HG02798 (cell line): ENCODE data around the gene RBM4.

Experiments used
- ATAC-seq: cut with Tn5 transposase; IDR thresholded peaks from one replicate; pipeline ENCODE4 v1.9.1; 2021; ENCODE audit warnings: mild to moderate bottlenecking; ENCODE audit not compliant: unreplicated experiment, poor library complexity

The RBM4 gene

DNA sequence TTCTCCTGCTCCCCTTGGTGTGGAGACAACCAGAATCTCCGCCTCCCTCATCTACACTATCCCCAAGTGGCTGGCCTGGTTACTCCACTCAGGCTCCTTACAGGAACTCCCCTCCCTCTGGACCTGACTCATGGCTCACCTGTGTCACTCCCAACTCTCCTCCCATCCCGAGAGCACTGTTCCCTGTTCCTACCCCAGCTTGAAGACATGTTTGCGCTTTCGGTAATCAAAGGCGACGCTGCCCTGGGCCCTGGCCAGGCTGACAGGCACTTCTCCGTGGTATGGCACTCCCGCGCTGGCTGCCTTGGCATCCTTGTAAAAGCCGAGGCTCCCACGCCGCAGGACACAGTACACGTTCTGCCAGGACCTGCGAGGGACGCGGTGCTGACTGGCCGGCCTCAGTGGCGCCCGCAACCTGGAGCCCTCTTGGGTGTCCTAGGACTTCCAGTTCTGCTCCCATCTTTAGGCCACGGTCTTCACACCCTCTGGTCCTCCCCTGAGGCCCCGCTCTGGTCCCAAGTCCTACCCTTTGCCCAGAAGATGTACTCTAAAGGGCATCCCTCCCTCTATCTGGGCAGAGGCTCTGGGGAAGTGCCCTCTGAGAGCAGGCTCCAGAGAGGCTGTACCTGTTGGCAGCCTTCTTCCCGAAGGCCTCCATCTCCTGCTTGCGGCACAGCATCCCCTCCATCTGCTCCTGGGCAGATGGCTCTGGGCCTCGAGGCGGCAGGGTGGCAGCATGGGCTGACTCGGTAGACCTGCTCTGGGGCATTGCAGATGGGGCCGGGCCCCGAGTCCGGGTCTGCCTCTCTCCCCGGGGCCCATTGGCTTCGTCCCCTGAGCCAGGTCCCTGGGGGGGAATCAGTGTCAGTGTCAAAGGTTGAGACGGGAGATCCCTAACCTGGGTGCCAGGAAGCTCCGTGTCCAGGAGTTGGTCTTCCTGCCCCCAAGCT lies 48.6 kb downstream of the RBM4 start:
- ATAC-seq: no peak

DNA sequence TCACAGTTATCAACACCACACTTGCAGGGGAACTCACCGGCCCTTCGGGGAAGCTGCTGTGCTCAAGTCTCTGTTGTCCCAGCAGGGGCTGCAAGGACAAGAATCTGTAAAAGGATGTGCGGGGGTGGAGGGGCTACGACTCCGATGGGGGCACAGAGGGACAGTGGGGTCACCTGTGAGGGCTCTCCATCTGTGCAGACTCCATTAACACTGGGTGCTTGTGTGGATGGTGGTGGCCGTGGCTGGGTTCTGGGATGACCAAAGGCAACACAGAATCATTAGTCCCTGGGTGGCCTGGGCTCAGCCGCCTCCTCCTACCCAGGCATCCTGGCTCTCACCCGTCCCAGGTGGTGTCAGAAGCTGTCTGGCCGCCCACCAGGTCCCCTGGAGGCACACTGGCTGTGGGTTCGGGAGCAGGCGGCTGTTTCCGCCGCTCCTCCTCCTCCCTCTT lies 49.4 kb downstream of the RBM4 start:
- ATAC-seq: no peak

DNA sequence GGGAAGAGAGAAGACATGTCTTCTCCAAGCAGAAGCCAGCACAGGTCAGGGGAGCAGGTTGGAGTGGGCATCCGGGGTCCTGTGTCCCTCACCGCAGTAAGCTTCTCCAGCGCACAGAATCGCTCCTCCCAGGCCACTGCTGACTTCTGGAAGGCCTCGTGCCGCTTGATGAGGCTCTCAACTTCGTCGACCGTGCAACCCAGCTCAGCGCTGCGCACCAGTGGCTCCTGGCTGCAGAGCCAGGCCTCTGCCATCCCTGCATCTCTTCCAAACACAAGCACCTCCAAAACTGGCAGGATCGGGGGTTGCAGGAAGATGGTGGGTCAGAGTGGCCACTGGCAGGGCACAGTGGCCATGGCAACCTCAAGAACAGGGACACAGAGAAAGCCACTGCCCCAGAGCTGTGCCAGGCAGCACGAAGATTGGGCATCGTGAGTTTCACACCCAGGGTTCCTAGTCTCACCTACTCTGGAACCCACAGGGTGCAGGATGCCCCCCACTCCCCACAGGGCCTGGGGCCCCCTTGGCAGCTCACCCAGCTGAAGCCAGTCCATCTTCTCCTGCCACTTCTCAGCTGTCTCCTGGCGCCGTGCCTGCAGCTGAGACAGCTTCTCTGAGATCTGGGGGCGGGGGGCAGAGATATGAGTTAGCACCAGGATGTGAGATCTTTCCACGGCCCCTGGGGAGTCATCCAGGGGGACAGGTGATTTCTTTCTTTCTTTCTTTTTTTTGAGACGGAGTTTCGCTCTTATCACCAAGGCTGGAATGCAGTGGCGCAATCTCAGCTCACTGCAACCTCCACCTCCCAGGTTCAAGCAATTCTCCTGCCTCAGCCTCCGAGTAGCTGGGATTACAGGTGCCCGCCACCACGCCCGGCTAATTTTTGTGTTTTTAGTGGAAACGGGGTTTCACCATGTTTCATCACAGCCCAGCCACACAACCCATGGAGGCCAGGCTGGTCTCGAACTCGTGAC lies 50.3 kb downstream of the RBM4 start:
- no peak for ATAC-seq

DNA sequence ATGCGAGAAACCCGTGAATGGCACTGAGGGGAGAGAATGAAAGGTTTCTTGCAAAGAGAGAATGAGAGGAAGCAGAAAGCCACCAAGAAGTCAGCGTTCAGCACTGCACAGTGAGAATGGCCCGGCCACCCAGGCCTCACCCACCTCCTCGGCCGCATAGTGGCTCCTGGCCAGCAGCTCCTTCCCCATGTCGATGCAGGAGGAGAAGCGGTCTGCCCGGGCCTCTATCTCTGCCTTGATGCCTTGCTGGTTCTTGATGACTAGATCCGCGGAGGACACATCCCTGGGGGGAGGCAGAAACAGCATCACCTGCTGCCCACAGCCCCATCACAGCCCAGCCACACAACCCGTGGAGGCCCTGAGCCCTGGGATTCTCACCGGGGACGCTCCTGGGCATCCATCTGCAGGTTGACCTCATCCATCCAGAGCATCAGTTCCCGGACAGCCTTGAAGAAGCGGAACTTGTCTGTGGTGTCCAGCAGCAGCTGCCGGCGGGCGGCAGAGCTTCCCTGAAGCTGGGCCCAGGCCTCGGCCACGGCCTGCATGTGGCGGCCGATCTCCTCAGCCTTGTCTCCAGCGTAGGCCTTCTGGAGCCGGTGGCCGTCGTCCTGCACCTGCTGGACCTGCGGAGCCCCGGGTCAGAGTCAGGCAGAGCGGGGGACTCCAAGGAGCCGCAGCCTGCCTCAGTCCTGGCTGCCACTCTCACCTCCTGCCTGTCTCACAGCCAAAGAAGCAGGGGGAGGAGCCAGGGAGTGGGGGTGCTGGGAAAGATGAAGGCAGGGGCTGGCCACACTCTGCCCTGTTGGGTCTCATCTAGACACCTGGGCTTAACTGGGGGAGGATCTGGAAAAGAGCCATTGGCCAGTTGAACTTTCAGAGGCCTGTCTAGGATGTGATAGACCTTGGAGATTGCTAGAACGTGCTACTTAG lies 51.4 kb downstream of the RBM4 start:
- no peak for ATAC-seq

DNA sequence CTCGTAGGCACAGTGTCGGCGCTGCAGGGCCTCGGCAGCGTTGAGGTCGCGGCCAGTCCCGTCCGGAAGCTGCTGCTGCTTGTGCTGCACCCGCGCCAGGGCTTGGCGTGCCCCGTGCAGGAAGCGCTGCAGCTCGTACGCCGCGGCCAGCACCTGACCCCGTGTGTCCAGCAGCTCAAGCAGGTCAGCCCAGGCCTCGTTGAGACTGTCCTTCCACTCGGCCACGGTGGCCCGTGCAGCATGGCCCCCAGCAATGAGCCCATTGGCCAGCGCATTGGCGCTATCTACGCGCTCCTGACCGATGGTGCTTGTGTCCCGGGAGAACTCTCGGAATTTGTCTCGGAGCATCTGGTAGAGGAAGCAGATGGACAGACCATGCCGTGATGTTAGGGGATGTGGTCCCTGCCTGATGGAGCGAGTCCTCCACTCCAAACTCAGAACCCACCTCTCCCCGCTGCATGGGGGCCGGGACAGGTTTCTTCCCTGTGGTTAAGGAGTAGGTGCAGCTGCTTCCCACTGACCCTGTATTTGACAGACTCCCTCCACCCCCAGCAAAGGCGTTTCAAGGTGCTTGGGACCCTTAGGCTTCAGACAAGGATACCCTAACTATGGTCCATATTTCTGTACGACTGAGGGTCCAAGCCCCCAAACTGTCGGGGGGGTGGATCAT lies 52.9 kb downstream of the RBM4 start:
- no peak for ATAC-seq

DNA sequence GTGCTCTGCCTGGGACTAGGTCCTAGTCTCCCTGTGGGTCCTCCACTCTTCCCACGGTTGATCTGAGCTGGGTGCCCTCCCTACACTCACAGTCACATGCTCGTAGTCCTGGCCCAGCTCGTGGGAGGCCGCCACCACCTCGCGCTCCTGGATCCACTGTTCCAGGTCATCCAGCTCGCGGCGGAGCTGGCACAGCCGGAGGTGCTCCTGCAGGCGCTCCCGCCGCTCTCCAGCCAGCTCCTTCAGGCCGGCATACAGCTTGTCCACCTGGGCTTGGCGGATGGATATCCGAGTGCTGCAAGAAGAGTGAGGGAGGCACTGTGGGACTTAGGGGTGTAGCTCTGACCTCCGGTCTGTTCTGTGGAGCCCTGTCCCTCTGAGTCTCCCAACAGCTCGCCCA lies 53.9 kb downstream of the RBM4 start:
- ATAC-seq: no peak

DNA sequence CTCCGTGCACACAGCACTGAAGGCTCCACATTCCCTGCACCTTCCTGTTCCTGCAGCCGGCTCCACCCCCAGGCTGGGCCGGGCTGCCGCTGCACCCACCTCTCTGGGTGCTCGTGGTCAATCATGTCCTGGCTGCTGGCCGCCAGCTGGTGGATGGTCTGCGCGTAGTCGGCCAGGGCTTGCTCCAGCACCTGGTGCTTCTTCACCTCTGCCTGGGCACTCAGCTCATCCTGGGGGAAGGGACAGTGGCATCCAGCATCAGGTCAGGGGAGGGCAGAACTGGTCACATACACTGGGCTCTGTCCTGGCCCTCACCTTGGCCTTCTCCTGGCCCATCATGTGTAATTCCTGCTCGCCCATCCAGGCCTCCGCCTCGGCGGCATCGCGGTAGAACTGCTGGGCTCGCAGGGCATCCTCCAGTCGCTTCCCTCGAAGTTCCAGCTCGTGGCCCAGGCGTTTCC lies 54.4 kb downstream of the RBM4 start:
- ATAC-seq: no peak

DNA sequence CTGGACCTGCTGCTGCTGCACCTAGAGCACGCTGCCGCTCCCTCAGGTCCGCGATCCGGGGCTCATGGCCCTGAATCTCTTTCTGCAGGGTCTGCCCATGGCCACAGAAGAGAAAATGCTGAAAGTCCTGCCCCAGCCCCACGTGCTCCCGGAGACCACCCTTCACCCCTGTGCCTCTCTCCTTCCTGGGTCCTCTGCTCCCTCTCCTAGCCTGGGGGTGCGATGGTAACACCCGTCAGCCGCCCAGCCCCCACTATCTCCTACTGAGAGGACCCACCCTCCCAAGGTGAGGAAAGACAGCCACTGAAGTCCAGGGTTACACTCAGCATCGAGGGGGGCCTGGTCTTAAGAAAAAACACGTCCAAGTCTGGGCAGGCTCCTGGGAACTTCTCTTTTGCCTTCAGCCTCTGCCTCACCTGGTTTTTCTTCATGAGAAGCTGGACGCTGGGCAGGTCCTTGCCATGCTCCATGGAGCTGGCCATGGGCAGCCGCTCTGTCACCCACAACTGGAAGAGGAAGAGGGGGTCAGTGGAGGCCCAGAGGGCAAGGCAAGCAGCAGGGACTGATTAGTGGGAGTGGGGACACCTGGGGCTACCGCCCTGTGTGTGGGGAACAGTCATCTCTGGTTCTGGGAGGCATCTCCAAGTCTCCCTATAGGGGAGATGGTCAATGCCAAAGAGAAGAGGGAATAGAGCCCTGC lies 55.0 kb downstream of the RBM4 start:
- no peak for ATAC-seq

DNA sequence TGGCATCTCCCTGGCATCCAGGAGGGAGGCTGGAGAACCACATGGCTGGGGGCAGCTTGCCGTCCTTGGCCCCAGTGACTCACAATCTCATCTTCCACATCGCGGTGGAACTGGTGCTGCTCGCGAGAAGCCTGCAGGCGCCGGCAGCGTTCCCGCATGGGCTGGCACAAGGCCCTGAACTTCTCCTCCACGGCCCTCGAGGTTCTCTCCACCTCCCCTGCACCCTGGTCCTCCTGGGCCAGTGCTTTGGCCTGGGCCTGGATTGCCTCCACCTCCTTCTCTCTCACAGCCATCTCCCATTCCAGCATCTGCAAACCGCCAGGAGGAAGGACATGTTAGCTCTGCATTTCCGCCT lies 55.5 kb downstream of the RBM4 start:
- no peak for ATAC-seq

DNA sequence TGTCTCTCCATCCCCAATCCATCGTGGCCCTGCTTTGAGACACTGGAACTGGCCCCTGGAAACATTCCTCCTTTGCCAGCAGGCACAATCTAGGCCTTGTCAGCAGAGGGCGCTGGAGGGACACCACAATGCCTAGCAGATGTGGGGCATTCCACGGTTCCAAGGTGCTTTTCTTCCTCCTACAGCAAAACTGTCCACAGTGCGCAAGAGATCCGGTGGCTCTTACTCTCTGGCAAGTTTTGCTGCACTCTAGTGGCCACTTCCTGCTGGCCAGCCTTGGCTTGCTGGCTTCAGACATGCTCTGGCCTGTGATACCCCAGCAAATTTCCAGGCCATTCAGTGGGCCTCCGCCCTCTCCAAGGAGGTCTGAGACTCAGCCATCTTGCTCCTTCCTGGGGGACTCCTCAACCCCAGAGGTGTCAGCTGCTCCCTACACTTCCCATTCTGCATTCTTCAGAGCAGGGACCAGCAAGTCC lies 56.3 kb downstream of the RBM4 start:
- ATAC-seq: peak; percentile 67
